Hepatocyte (in vitro differentiated cells): Measurements from ENCODE around the gene BARHL1. TPM values are rescaled to one million over a fixed set of nuclear protein-coding genes. Genes with fewer than 3 reads are reported as not detected.

Experiments
- polyA plus RNA-seq: library from polyadenylated mRNA; unstranded; fragments of >200 nt; fragmentation: Nextera tagmentation; extraction: Ambion mirVana; gene quantifications from 2 replicates; pipeline ENCODE4 v1.2.1, GENCODE V29; 2016
- total RNA-seq: library from RNA; depleted of rRNA; stranded (reverse); fragments of >200 nt; gene quantifications from 2 replicates; pipeline ENCODE4 v1.2.3, GENCODE V29; 2014

Gene BARHL1
- total and polyA plus RNA-seq, 2 experiments from 2014 or later, result not detected

Other genes starting within 250 kb of the BARHL1 start
- gene SETX, start 227.6 kb upstream of the BARHL1 start, total RNA-seq, result 49.5 and 61.0 TPM in 2 replicates
- 12.0 and 13.5 TPM in 2 replicates for gene SETX, start 227.6 kb upstream of the BARHL1 start, polyA plus RNA-seq
- 7.0 and 10.2 TPM in 2 replicates for gene TTF1, start 175.8 kb upstream of the BARHL1 start, total RNA-seq
- gene TTF1, start 175.8 kb upstream of the BARHL1 start, polyA plus RNA-seq, result 5.5 and 8.2 TPM in 2 replicates
- gene CFAP77, start 172.4 kb upstream of the BARHL1 start, total RNA-seq, result 0.44 and 0.70 TPM in 2 replicates
- gene CFAP77, start 172.4 kb upstream of the BARHL1 start, polyA plus RNA-seq, result 1.2 and 4.2 TPM in 2 replicates
- gene DDX31, start 87.4 kb downstream of the BARHL1 start, total RNA-seq, result 10.5 and 13.1 TPM in 2 replicates
- 7.3 and 10.5 TPM in 2 replicates for gene DDX31, start 87.4 kb downstream of the BARHL1 start, polyA plus RNA-seq
- 16.6 and 19.2 TPM in 2 replicates for gene GTF3C4, start 87.9 kb downstream of the BARHL1 start, total RNA-seq
- gene GTF3C4, start 87.9 kb downstream of the BARHL1 start, polyA plus RNA-seq, result 5.7 and 6.1 TPM in 2 replicates